ENCODE results near the gene TM4SF1.
"Not testable (repeated sequence)": the region's sequence is repeated elsewhere in the genome, so short reads cannot be mapped to it uniquely, and the experiment has no call there.

The TM4SF1 gene

GRCh38 chr3:149395107-149396089 lies 17.9 kb upstream of the TM4SF1 start:
- DNase-seq (ENCODE audit: extremely low read depth in 1 of 2, low read depth in 1 of 2) = no peak

GRCh38 chr3:149393345-149394160 lies 16.1 kb upstream of the TM4SF1 start:
- peak in 1 of 2 donors; percentile 9 for DNase-seq (ENCODE audit: extremely low read depth in 1 of 2, low read depth in 1 of 2)

DNA sequence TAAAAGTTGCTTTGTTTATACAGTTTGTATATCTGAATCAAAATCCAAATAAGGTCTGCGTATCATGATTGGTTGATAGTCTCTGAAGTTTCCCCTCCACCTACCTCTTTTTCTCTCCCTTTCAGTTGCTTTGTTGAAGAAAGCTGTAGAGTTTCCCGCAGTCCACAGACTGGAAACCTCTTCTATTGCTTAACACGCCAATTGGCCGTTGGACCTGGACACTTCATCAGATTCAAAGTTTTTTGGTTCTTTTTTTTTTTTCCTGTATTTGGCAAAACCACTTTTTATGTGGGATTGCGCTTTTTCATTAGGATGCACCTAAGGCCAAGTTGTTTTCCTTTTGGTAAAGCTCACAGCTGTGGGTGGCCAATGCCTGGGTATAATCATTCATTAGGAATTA lies 14.5 kb upstream of the TM4SF1 start:
- no peak for DNase-seq (ENCODE audit: extremely low read depth in 1 of 2, low read depth in 1 of 2)

- no peak for DNase-seq (ENCODE audit: extremely low read depth in 1 of 2, low read depth in 1 of 2)
Observed at GRCh38 chr3:149390772-149391212, 13.3 kb upstream of the TM4SF1 start.

- DNase-seq (ENCODE audit: extremely low read depth in 1 of 2, low read depth in 1 of 2) = no peak
Observed at GRCh38 chr3:149390294-149390693, 12.8 kb upstream of the TM4SF1 start.

GRCh38 chr3:149388531-149389417 lies 11.3 kb upstream of the TM4SF1 start:
- DNase-seq (ENCODE audit: extremely low read depth in 1 of 2, low read depth in 1 of 2) = no peak

- DNase-seq (ENCODE audit: extremely low read depth in 1 of 2, low read depth in 1 of 2) = no peak
Observed at GRCh38 chr3:149388001-149388440, 10.6 kb upstream of the TM4SF1 start.

DNA sequence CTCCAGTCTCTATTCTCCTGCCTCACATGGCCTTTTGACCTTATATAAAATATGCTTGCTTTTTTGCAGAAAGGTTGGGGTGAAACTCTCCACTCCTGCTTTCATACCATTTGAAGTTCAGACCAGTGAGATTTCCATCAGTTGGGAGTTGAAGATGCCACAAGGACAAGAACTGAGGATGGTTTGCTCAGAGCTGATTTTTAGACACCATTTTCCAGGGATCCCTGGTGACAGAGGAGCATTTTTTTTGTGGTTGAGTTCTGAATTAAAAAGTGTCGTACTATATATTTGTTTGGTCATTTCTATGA lies 8.8 kb upstream of the TM4SF1 start:
- no peak for DNase-seq (ENCODE audit: extremely low read depth in 1 of 2, low read depth in 1 of 2)

DNA sequence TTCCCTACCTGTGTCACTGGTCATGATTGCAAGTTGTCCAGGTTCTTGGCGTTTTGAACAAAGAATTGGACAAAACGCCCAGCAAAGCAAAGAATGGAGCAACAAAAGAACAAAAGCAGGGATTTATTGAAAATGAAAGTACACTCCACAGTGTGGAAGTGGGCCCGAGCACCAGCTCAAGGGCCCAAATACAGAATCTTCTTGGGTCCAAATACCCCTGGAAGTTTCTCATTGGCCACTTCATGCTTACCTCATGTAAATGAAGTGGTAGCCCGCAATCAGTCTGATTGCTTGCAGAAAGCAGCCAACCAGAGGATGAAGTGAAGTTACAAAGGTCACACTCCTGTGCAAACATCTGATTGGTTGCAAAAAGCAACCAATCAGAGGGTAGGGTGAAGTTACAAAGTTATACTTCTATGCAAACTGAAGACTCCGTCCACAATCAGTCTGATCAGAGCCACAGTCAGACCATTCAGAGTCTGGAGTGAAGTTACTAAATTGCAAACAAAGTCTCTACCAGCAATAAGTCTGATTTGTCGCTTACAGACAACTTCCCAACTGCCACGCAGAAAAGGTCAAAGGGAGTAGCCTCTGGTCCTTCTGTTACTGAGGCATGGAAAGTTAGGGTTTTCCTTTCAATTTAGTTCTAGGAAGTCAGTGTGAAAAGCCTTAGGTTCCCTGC lies 8.3 kb upstream of the TM4SF1 start:
- no peak for DNase-seq (ENCODE audit: extremely low read depth in 1 of 2, low read depth in 1 of 2)

GRCh38 chr3:149384911-149385321 lies 7.5 kb upstream of the TM4SF1 start:
- no peak for DNase-seq (ENCODE audit: extremely low read depth in 1 of 2, low read depth in 1 of 2)

DNA sequence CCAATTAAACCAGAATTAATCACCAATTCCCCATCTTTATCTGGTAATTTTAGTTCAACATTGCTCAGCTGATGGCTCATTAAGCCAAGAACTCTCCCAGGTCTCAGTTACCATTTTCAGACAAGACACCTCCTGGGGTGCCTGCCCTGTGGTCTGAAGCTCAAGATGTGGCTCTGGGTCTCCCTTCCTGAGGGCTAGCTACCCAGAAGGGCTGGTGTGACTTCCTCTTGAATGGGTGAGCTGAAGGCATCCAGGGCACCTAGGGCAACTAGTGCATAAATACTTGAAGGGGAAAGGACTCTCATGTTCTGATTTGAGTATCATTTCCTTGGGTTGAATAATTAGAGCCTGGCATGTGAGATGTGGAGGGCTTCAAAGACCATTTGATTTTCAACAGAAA lies 6.7 kb upstream of the TM4SF1 start:
- DNase-seq (ENCODE audit: extremely low read depth in 1 of 2, low read depth in 1 of 2) = no peak

DNA sequence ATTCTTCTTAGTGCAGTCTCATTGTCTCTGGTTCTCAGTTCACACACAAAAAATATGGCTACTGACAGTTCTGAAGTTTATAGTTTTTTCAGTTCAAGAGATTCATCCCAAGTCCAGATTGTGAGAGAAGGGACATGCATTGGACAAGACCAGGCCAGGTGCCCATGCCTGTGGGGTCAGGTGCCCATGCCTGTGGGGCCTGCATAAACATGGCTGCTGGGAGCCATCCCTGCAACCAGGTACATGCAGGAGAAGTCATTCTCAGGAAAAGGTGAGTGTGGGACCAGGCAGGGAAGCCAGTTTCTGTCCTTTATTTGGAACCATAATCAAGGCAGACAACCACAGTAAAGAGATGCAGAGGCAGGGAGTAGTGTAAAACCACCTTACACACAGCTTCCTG lies 6.3 kb upstream of the TM4SF1 start:
- no peak for DNase-seq (ENCODE audit: extremely low read depth in 1 of 2, low read depth in 1 of 2)

- DNase-seq (ENCODE audit: extremely low read depth in 1 of 2, low read depth in 1 of 2) = no peak
Observed at GRCh38 chr3:149382518-149382917, 5.1 kb upstream of the TM4SF1 start.

- no peak for DNase-seq (ENCODE audit: extremely low read depth in 1 of 2, low read depth in 1 of 2)
Observed at GRCh38 chr3:149382101-149382467, 4.6 kb upstream of the TM4SF1 start.

- DNase-seq (ENCODE audit: extremely low read depth in 1 of 2, low read depth in 1 of 2) = no peak
Observed at GRCh38 chr3:149381173-149382100, 4.0 kb upstream of the TM4SF1 start.

DNA sequence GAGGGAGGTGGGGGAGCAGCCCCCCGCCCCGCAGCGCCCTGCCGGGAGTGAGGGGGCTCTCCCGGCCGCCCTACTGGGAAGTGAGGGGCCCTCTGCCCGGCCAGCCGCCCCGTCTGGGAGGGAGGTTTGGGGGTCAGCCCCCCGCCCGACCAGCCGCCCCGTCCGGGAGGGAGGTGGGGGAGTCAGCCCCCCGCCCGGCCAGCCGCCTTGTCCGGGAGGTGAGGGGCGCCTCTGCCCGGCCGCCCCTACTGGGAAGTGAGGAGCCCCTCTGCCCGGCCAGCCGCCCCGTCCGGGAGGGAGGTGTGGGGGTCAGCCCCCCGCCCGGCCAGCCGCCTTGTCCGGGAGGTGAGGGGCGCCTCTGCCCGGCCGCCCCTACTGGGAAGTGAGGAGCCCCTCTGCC lies 2.8 kb upstream of the TM4SF1 start:
- not testable (repeated sequence) for DNase-seq (ENCODE audit: extremely low read depth in 1 of 2, low read depth in 1 of 2)

DNA sequence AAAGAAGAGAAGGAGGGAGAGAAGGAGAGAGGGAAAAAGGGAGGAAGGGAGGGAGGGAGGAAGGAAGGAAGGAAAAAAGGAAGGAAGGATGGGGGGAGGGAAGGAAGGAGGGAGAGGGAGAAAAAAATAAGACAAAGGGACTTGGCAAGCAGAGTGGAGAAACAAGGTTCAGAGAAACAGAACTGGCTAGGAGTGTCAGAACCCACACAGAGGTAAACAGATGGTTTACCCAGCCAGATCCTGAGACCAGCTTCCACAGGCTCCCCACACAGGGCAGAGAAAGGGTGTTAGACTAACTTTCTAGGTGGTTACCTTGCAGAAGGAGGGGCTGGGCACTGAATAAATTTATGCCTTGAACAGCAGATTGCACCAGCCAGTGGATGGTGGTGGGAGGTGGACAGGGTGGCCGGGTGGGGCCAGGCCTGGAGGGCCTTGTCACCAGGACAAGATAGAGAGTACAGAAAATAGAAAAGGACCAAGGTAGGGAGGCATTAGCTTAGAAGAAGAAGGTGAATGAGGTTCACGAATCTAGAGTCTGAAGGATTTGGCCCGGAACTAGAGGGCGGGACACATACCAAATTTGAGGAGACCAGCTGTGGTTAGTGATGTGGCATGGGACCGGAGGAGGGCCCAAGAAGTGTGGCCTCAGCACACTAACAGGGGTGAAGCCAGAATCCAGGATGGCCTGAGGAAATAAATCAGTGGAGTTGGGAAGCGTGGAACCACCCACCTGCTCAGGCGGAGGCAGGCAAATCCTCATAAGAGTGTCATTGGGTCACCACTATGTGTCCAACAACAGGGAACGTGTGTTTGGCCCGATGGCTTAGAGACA lies 1.2 kb upstream of the TM4SF1 start:
- DNase-seq (ENCODE audit: extremely low read depth in 1 of 2, low read depth in 1 of 2) = no peak

- no peak for DNase-seq (ENCODE audit: extremely low read depth in 1 of 2, low read depth in 1 of 2)
Observed at GRCh38 chr3:149376718-149377407, 586 bp downstream of the TM4SF1 start.
